SIG-M5 treated with dmso at 0.1 percent for 504 hours (cell line): Measurements from ENCODE around the gene NPAS1.

Experiments
- DNase-seq: peaks from one replicate; lab custom pipeline; 2025; ENCODE audit not compliant: unreplicated experiment; lab: John Stamatoyannopoulos, UW

Gene NPAS1

GRCh38 chr19:47019431-47020041 lies at the start of gene NPAS1:
Gene NPAS1, plus strand, starts transcription at chr19:47019837. Its CDS starts 1,211 bp downstream, at chr19:47021048.
- DNase-seq: no peak

- DNase-seq: no peak
Observed at GRCh38 chr19:46970815-46971214, 48.8 kb upstream of the NPAS1 start.

GRCh38 chr19:46972311-46972710 lies 47.3 kb upstream of the NPAS1 start:
- DNase-seq: no peak

GRCh38 chr19:46974181-46974580 lies 45.5 kb upstream of the NPAS1 start:
- DNase-seq: no peak

GRCh38 chr19:46975011-46975924 lies 44.4 kb upstream of the NPAS1 start:
- no peak for DNase-seq

GRCh38 chr19:46975925-46976782 lies 43.5 kb upstream of the NPAS1 start:
- DNase-seq: no peak

- DNase-seq: no peak
Observed at GRCh38 chr19:46976845-46977320, 42.8 kb upstream of the NPAS1 start.

- no peak for DNase-seq
Observed at GRCh38 chr19:46977548-46977947, 42.1 kb upstream of the NPAS1 start.

- no peak for DNase-seq
Observed at GRCh38 chr19:46978171-46978869, 41.3 kb upstream of the NPAS1 start.

GRCh38 chr19:46979126-46980105 lies 40.2 kb upstream of the NPAS1 start:
- no peak for DNase-seq

GRCh38 chr19:46980761-46981160 lies 38.9 kb upstream of the NPAS1 start:
- DNase-seq: no peak

- DNase-seq: peak; percentile 24
Observed at GRCh38 chr19:46981286-46981945, 38.2 kb upstream of the NPAS1 start.

GRCh38 chr19:46983097-46983496 lies 36.5 kb upstream of the NPAS1 start:
- DNase-seq: no peak

- peak; percentile 64 for DNase-seq
Observed at GRCh38 chr19:46984077-46985010, 35.3 kb upstream of the NPAS1 start.

GRCh38 chr19:46985542-46986415 lies 33.9 kb upstream of the NPAS1 start:
- no peak for DNase-seq

GRCh38 chr19:46988614-46989230 lies 30.9 kb upstream of the NPAS1 start:
- no peak for DNase-seq
